GM19035 (cell line): Measurements from ENCODE around the gene CFAP99.

Experiments used
- ATAC-seq: cut with Tn5 transposase; IDR thresholded peaks from one replicate; pipeline ENCODE4 v1.9.1; 2021; ENCODE audit not compliant: unreplicated experiment

Gene CFAP99

DNA sequence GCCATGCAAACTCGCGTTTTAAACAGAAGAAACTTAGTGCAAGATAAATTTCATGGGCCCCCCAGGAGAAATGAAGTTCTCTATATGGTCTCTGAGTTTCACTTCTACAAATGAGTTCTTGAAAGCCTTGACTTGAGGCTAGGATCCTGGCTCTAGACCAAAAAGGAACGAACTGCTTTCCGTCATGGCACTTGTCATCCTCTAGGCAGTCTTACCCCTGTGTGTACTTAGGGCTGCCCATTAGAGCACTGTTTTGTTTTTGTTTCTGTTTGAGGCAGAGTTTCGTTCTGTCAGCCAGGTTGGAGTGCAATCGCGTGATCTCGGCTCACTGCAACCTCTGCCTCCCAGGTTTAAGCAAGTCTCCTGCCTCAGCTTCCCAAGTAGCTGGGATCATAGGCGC lies 79.2 kb downstream of the CFAP99 start:
- ATAC-seq: peak; percentile 88

DNA sequence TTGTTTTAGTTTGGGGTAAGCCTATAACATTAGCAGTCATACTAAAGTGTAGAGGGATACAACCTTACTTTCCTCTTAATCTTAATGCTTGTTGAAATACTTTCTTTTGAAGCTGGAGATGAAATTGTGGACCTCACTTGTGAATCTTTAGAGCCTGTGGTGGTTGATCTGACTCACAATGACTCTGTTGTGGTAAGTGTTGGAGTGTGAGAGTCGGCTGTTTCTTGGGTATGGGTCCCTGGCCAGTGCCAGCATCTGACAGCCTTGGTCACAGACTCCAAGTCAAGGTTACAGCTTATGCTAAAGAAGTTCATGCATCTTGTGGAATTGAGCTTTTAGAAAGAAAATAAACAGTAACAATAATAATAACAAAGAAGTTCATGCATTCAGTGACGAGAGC lies 81.8 kb downstream of the CFAP99 start:
- no peak for ATAC-seq

DNA sequence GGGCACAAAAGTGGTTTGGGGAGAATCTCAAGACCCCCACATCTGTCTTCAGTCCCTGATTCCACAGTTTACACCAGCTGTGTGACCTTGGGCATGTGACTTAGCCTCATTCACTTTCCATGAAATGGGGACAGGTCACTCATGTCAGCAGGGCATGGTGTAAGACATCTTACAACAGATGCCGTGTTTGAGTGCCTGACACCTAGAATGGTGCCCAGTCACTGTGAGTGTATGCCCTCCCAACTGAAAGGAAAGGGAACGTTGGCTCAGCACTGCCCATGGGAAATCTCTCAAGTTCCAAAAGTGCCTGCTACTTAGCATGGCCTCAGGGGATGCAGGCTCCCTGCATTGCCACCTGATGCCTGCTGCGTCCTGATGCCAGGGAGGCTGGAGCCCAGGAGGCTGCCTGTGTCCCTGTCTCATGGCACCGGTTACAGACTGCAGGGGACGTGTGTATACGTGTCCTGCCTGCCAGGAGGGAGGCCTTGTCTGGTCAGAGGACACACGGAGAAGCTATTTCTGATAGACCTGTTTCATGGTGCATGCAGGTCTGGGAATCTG lies 82.4 kb downstream of the CFAP99 start:
- no peak for ATAC-seq

DNA sequence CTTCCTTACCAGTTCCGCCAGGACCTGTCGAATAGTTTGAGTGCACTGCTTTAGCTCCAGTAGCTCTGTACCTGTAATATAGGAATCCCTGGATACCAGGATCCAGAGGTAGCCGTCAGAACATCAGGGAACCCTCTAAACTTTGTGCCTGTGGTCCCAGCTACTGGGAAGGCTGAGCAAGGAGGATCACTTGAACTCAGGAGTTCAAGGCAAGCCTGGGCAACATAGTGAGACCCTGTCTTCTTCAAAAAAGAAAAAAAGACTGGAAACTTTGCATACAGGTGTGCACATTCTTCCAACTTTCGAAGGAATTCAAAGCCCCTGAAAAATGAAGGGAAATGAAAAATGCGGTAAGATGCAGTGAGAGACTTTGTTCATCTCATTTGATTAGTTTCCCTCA lies 85.1 kb downstream of the CFAP99 start:
- ATAC-seq: no peak

DNA sequence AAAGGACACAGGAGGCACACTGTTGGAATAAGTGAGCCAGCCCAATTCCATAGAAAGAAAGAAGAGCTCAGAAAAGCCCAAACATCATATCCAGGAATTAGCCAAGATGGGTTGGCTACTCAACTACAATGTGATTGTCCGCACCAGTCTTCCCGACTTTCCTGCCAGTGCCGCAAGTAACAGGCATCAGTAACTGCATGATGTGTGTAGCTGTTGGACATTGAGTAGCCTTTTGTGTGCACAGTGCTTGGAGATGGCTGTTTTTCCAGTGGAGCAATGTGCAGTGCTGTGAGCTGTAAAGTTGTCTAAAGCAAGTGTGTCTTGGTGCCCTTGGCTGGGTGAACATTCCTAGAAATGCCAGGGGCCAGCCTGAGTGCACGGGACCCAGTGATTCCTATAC lies 88.5 kb downstream of the CFAP99 start:
- no peak for ATAC-seq

DNA sequence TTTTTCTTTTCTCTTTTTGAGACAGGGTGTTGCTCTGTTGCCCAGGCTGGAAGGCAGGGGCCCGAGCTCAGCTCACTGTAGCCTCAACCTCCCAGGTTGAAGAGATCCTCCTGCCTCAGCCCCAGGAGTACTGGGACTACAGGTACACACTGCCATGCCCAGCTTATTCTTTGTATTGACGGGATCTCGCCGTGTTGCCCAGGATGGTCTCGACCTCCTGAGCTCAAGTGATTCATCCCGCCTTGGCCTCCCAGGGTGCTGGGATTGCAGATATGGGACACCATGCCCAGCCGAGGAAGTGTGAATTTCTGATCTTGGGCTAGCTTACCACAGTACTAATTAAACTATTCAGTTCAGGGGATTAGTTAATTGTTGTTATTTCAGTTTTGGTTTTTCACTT lies 89.1 kb downstream of the CFAP99 start:
- no peak for ATAC-seq

DNA sequence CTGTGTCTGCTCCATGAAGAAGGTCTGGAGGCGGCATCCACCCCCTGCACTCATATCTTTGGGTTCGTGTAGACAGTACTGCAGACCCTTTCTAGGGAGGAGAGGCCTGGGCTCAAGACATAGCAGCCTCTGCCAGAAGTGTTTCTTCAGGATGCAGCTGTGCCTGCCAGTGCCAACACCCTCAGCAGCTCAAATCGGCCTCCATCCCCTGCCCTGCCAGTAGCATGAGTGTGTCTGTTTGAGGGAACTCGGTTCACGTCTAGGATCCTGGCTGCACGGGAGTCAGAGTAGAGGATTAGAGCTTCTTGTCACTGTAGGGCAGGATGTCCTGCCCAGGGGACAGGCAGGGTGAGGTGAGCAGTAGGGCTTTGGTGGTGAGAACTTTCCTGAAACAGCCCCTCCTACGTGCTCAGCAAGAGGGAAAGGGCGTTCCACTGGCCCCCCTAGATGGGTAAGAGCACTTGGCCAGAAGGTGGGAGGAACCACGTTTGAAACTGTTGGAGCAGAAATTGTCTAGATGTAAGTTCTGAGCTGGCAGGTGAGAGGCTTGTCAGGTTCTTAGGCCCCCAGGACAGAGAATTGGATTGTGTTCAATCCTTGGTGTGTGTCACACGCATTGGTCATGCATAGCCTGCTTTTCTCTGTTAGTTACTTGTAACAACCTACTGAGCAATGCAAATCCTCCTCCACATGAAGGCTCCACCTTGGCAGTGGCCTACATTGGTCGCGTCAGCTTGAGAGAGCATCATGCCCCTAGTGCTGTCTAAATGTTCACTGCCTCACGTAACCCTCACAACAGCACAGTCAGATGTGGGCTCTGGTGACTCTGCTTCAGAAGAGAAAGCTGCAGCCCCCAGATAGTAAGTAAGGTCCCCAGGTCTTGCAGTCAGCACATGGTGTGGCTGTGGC lies 91.8 kb downstream of the CFAP99 start:
- ATAC-seq: no peak

DNA sequence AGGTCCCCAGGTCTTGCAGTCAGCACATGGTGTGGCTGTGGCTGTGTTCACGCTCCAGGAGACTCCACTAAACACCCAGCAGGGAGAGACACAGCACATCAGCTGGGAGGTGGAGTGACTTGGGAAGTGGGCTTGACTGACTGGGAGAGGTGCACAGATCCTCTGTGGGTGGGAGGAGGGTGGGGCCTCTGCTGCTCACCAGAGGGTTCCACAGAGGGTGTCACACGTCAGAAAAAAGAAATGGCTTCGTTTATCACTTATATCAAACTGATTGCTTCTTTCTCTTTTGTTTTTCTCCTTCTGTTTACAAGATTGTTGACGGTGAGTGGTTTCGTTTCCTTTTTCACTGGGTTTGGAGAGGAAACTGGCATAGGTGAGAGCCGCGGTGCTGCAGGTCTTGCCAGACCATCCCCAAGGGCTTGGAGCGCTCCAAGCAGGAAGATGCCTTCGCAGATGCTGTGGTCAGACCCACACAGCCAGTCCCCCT lies 92.9 kb downstream of the CFAP99 start:
- ATAC-seq: no peak
